Endothelial cell of umbilical vein (primary cell): ENCODE data around the gene KISS1. TPM values are rescaled to one million over a fixed set of nuclear protein-coding genes. Genes with fewer than 3 reads are reported as not detected.

Source experiments
- BruUV-seq: library from RNA; stranded (reverse); fragments of 400-500 nt; replicated peaks from 2 replicates; lab custom pipeline; 2021; lab: Mats Ljungman, UMichigan
- CTCF ChIA-PET: fragments of 300-600, 350-600 bp; sonication (Branson Sonifier 250); formaldehyde crosslinking; loops from one replicate; lab custom pipeline; 2021; ENCODE audit warnings: antibody characterized with exemption, inconsistent platforms; lab: Charles Lee
- POLR2A ChIA-PET: fragments of 300-600, 350-600 bp; sonication (Branson Sonifier 250); formaldehyde crosslinking; loops from one replicate; lab custom pipeline; 2021; ENCODE audit warnings: antibody characterized with exemption, inconsistent platforms; lab: Charles Lee
- DNase-seq: peaks from one replicate; pipeline ENCODE4 v3.0.0-alpha.2; 2011; ENCODE audit warnings: low read depth, low spot score
- FAIRE-seq: peaks from 2 replicates; lab custom pipeline; 2011; peaks lifted over from hg19 to GRCh38; lab: Jason Lieb, UNC
- H2AFZ ChIP-seq: 2 replicates; pipeline ENCODE4 v1.6.0; 2012; ENCODE audit warnings: low read depth, low read length, control low read depth, inconsistent platforms
- H3K27ac ChIP-seq: 2 replicates; pipeline ENCODE4 v1.5.1; 2011; ENCODE audit warnings: low read depth, mild to moderate bottlenecking, control low read depth, low read length, moderate library complexity; ENCODE audit not compliant: insufficient read depth
- H3K27me3 ChIP-seq, 2 experiments: 2 replicates each; pipeline versions ENCODE4 v1.6.0 to v1.6.1; 2011; ENCODE audit warnings: low read length in 2 of 2, mixed read lengths in 1 of 2; ENCODE audit not compliant: control insufficient read depth in 2 of 2, insufficient read depth in 2 of 2
- H3K36me3 ChIP-seq, 2 experiments: 2 replicates in 1 of 2; 3 replicates in 1 of 2; pipeline ENCODE4 v1.5.1; 2011; ENCODE audit warnings: low read length in 2 of 2, mild to moderate bottlenecking in 1 of 2, moderate library complexity in 1 of 2; ENCODE audit not compliant: control insufficient read depth in 2 of 2, insufficient read depth in 2 of 2; ENCODE audit errors: extremely low read depth in 1 of 2
- H3K4me1 ChIP-seq: 3 replicates; pipeline ENCODE4 v1.5.1; 2011; ENCODE audit warnings: mild to moderate bottlenecking, low read length; ENCODE audit not compliant: control insufficient read depth, insufficient read depth; ENCODE audit errors: extremely low read depth
- H3K4me2 ChIP-seq: 2 replicates; pipeline ENCODE4 v1.6.1; 2011; ENCODE audit warnings: low read length, control low read depth, mixed read lengths; ENCODE audit not compliant: insufficient read depth
- H3K4me3 ChIP-seq, 3 experiments: fragments of 200-600 bp in 1 of 3; sonication (generic), shearing (Covaris generic) in 1 of 3; replicated peaks in 1 of 3; 2 replicates each; pipeline ENCODE4 v1.5.1; 2011 to 2016; ENCODE audit warnings: control low read depth in 3 of 3, low read length in 3 of 3, mild to moderate bottlenecking in 2 of 3, inconsistent platforms in 1 of 3, low read depth in 1 of 3, moderate library complexity in 1 of 3; ENCODE audit not compliant: insufficient read depth in 1 of 3
- H3K79me2 ChIP-seq: 2 replicates; pipeline ENCODE4 v1.6.0; 2012; ENCODE audit warnings: low read length, inconsistent platforms; ENCODE audit not compliant: control insufficient read depth, insufficient read depth
- H3K9ac ChIP-seq: replicated peaks from 2 replicates; pipeline ENCODE3; 2011; ENCODE audit warnings: low read length, control low read depth; ENCODE audit not compliant: insufficient read depth; ENCODE audit errors: extremely low read depth
- H3K9me1 ChIP-seq: replicated peaks from 3 replicates; pipeline ENCODE4 v1.6.0; 2011; ENCODE audit warnings: mild to moderate bottlenecking, low read length; ENCODE audit not compliant: control insufficient read depth, insufficient read depth; ENCODE audit errors: extremely low read depth
- H3K9me3 ChIP-seq: replicated peaks from 2 replicates; pipeline ENCODE4 v1.5.1; 2012; ENCODE audit warnings: low read length, inconsistent platforms; ENCODE audit not compliant: control insufficient read depth, insufficient read depth
- H4K20me1 ChIP-seq: replicated peaks from 2 replicates; pipeline ENCODE3; 2011; ENCODE audit warnings: mild to moderate bottlenecking, low read length; ENCODE audit not compliant: control insufficient read depth, insufficient read depth; ENCODE audit errors: extremely low read depth
- CTCF ChIP-seq, 2 donors: IDR thresholded peaks; 1 replicate in 1 of 2; 2 replicates in 1 of 2; pipeline ENCODE4 v1.5.1; 2011; ENCODE audit warnings: low read length in 2 of 2, mild to moderate bottlenecking in 2 of 2, moderate library complexity in 2 of 2, control low read depth in 1 of 2, inconsistent platforms in 1 of 2, low read depth in 1 of 2; ENCODE audit not compliant: insufficient read depth in 1 of 2; ENCODE audit errors: extremely low read depth in 1 of 2
- FOS ChIP-seq: IDR thresholded peaks from 2 replicates; pipeline ENCODE4 v1.6.1; 2011; ENCODE audit warnings: mild to moderate bottlenecking, low read length, moderate library complexity, borderline replicate concordance; ENCODE audit not compliant: insufficient read depth
- GATA2 ChIP-seq: IDR thresholded peaks from 2 replicates; pipeline ENCODE4 v1.7.0; 2011; ENCODE audit warnings: low read depth, mild to moderate bottlenecking, moderate library complexity, mixed read lengths, low read length; ENCODE audit not compliant: insufficient read length, insufficient read depth
- JUN ChIP-seq: IDR thresholded peaks from 2 replicates; pipeline ENCODE4 v1.6.1; 2011; ENCODE audit warnings: borderline replicate concordance, low read depth; ENCODE audit not compliant: insufficient read length, insufficient read depth
- MYC ChIP-seq: IDR thresholded peaks from one replicate; pipeline ENCODE4 v1.6.1; 2011; ENCODE audit warnings: mild to moderate bottlenecking, low read depth, low read length
- POLR2A ChIP-seq: IDR thresholded peaks from 2 replicates; pipeline ENCODE4 v1.6.1; 2012; ENCODE audit warnings: low read depth, mild to moderate bottlenecking, control low read depth, low read length
- POLR2AphosphoS5 ChIP-seq: IDR thresholded peaks from 2 replicates; pipeline ENCODE4 v1.6.1; 2012; ENCODE audit warnings: low read depth, mild to moderate bottlenecking, control low read depth, low read length, moderate library complexity; ENCODE audit not compliant: insufficient read depth
- dilution Hi-C: fragments of 300-500 bp; cut with MboI; formaldehyde crosslinking; loops from one replicate; pipeline ENCODE4 v1.15.0; 2019; ENCODE audit warnings: low sequenced_read_pairs; ENCODE audit not compliant: extremely low pct_ligation_motif_present
- intact Hi-C: fragments of 100-400 bp; cut with micrococcal nuclease; formaldehyde crosslinking; loops from one replicate; pipeline ENCODE4 v1.10.0; 2022
- polyA plus RNA-seq, 4 experiments: library from polyadenylated mRNA; depleted of rRNA in 3 of 4; stranded (reverse) in 3 of 4; unstranded in 1 of 4; fragments of >200 nt; gene quantifications; 2 replicates each; pipeline versions ENCODE4 v1.2.1 to v1.2.3, GENCODE V29; 2011 to 2012; ENCODE audit warnings: missing spikeins in 1 of 4
- total RNA-seq: library from RNA; stranded (reverse); gene quantifications from 2 replicates; pipeline ENCODE4 v1.2.3, GENCODE V29; 2021

Gene KISS1
- total and polyA plus RNA-seq, 2 donors (not counting 3 experiments of a cell fraction or from before 2014, with no cell fraction given): 0.22 to 1.00 TPM

DNA sequence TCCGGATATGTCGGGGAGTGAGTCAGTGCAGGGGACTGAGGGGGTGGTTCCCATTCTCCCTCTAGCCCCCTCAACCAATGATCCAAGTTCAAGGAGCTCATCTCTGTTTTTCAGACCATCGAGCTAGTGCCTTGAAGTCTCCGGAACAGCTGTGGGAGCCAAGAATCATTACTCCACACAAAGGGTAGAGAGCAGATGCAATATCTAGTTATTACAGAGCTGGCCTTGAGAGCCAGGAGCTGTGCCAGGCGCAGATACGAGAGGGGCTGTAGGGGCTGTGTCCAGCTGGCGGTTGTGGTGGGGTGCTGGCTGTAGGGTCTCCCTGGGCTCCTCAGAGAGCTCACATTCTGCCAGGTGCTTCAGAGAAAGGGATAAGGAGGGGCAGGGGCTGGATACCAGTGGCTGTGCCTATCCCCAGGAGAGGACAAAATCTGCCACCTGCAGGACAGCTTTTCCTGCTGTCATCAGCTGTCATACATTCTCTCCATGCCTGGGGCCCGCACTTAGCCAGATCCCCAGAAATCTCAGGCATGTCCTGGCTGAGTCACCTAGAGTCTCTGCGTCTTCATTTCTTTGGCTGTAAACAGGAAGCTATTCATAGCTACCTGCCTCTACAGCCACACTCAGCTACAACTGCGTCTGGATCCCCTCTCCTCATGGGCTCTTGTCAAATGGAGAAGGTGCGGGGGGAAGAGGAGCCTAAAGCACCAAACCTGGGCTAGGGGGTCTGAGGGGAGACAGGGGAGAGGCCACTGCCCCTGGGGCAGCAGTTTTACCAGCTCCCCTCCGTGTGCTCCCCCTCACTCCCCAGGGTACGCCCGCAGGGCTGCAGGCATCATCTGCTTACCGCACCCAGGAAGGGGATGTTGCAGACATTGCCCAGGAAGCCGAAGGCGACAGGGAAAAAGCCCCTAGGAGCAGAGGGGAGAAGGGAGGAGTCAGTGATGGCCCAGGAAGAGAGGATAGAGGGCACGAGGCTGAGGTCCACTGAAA, 2.4 kb upstream of the KISS1 start:
- peak overlapping the region; percentile 28 for H2AFZ ChIP-seq
- ChIA-PET POLR2A (interaction anchor here (1.8 kb wide), 1 partner anchor 8 kb away, joined by 5 read pairs; no protein-coding TSS in a partner anchor), CTCF (interaction anchor here (0.9 to 11.0 kb wide), 11 partner anchors 8 to 338 kb away, joined by 3 to 770 read pairs (median 4); partner anchors contain the start of genes GOLT1A, REN and SNRPE)
- H3K4me2 ChIP-seq: peak overlapping the region; percentile 5
- H3K27me3 ChIP-seq: no peaks in the 10 kb centered on the region
- FAIRE-seq (peak; percentile 92), DNase-seq (peak; percentile 89)
- no peaks in the 10 kb centered on the region for H3K36me3 ChIP-seq
- TF ChIP-seq JUN (peak; percentile 58), FOS (peak; percentile 67), GATA2 (no peak), POLR2AphosphoS5 (peak; percentile 52)
- dilution Hi-C loops: no loop called here
- intact Hi-C loops: loop anchor here (1.0 to 2.0 kb wide), 5 partner anchors 8 to 338 kb away; partner anchors contain the start of gene SNRPE
- H3K9ac ChIP-seq: peak overlapping the region; percentile 64
- H4K20me1 ChIP-seq: no peaks in the 10 kb centered on the region
- TSS peak; percentile 79 for BruUV-seq
- no peaks in the 10 kb centered on the region for H3K79me2 ChIP-seq
- no peaks in the 10 kb centered on the region for H3K9me3 ChIP-seq
- H3K27ac ChIP-seq: peak overlapping the region; percentile 87
- peaks cover 32% of the 10 kb centered on the region for H3K4me1 ChIP-seq
- H3K4me3 ChIP-seq: no peak overlapping the region
- no peaks in the 10 kb centered on the region for H3K9me1 ChIP-seq

DNA sequence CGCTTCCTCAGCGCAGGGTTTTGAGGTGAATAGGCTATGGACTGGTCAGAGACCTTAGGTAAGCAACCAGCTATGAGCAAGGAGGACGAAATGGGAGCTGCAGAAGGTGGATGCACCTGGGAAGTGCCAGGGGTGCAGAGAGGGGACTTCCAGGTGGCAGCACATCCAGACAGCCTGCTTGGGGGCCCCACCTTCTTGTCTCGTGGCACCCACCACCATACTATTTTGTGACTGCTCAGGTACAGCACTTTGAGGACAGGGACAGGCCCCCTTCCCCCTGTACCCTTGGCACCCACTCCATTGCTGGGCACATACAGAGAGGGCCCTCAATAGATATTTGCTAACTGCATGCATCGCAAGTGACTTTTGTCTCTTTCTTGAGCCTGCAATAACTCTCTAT, 777 bp upstream of the KISS1 start:
- no peak overlapping the region for H3K4me2 ChIP-seq
- intact Hi-C loops (no loop called here), dilution Hi-C loops (no loop called here)
- POLR2A ChIA-PET: no interaction called here
- no peaks in the 10 kb centered on the region for H4K20me1 ChIP-seq
- H3K4me3 ChIP-seq: no peak overlapping the region
- no peaks in the 10 kb centered on the region for H3K79me2 ChIP-seq
- H3K9ac ChIP-seq: no peak overlapping the region
- H3K4me1 ChIP-seq: peaks cover 32% of the 10 kb centered on the region
- no peaks in the 10 kb centered on the region for H3K9me3 ChIP-seq
- H3K27me3 ChIP-seq: no peaks in the 10 kb centered on the region
- BruUV-seq: no TSS peak
- CTCF ChIA-PET: interaction anchor here (3.8 to 11.0 kb wide), 2 partner anchors 10 to 26 kb away, joined by 86 to 770 read pairs; partner anchors contain the start of gene REN
- FAIRE-seq: no peak
- H3K27ac ChIP-seq: peak overlapping the region; percentile 87
- H2AFZ ChIP-seq: peak overlapping the region; percentile 72
- H3K9me1 ChIP-seq: no peaks in the 10 kb centered on the region
- TF ChIP-seq POLR2A: no peak
- TF ChIP-seq MYC: no peak
- no peak for TF ChIP-seq POLR2AphosphoS5
- no peak for TF ChIP-seq CTCF (IDR thresholded peaks at IDR 0.05; ENCODE audit: extremely low read depth in 1 of 2, insufficient read depth in 1 of 2, low read depth in 1 of 2, low read length in 2 of 2)
- no peak for DNase-seq
- no peaks in the 10 kb centered on the region for H3K36me3 ChIP-seq
